SK-N-SH (cell line): ENCODE measurements around the gene MYO15B. TPM values are rescaled to one million over a fixed set of nuclear protein-coding genes. Genes with fewer than 3 reads are reported as not detected.

Experiments used
- CTCF ChIA-PET: fragments of 300-600, 350-600 bp; formaldehyde crosslinking; extraction: SDS; loops from one replicate; lab custom pipeline; 2021; lab: Yijun Ruan, JAX
- POLR2A ChIA-PET: fragments of 350-600 bp; sonication (Branson Sonifier 250); formaldehyde crosslinking; extraction: SDS; loops from one replicate; lab custom pipeline; 2020; ENCODE audit warnings: antibody characterized with exemption, inconsistent platforms; lab: Yijun Ruan, JAX
- DNase-seq: peaks from one replicate; pipeline ENCODE4 v3.0.0; 2012
- H2AFZ ChIP-seq: fragments of 200-600 bp; sonication (generic); 2 replicates; pipeline ENCODE4 v1.8.1; 2016; ENCODE audit warnings: antibody characterized with exemption, mild to moderate bottlenecking, low read depth
- H3F3A ChIP-seq: fragments of 200-600 bp; sonication (generic); replicated peaks from 2 replicates; pipeline ENCODE3; 2016; ENCODE audit warnings: antibody characterized with exemption, mild to moderate bottlenecking; ENCODE audit not compliant: insufficient read depth
- H3K27ac ChIP-seq, 2 experiments: fragments of 200-500 bp in 1 of 2; fragments of 200-600 bp in 1 of 2; sonication (Bioruptor generic) in 1 of 2; sonication (generic), shearing (Covaris generic) in 1 of 2; 2 replicates each; pipeline versions ENCODE4 v1.5.1 to v1.6.1; 2014 to 2016; ENCODE audit warnings: low read depth in 2 of 2, inconsistent platforms in 1 of 2, low read length in 1 of 2, mild to moderate bottlenecking in 1 of 2, mixed read lengths in 1 of 2
- H3K27me3 ChIP-seq: fragments of 200-600 bp; sonication (generic), shearing (Covaris generic); 2 replicates; pipeline ENCODE4 v1.6.1; 2016; ENCODE audit warnings: mixed run types; ENCODE audit not compliant: insufficient read depth
- H3K36me3 ChIP-seq, 2 experiments: fragments of 200-500 bp in 1 of 2; fragments of 200-600 bp in 1 of 2; sonication (Bioruptor generic) in 1 of 2; sonication (generic) in 1 of 2; replicated peaks in 1 of 2; 2 replicates each; pipeline versions ENCODE3 to v1.5.1; 2014 to 2016; ENCODE audit warnings: low read length in 1 of 2, mild to moderate bottlenecking in 1 of 2; ENCODE audit not compliant: insufficient read depth in 2 of 2, control insufficient read depth in 1 of 2
- H3K4me1 ChIP-seq, 2 experiments: fragments of 200-500 bp in 1 of 2; fragments of 200-600 bp in 1 of 2; sonication (Bioruptor generic) in 1 of 2; sonication (generic), shearing (Covaris generic) in 1 of 2; 2 replicates each; pipeline versions ENCODE4 v1.5.1 to v1.6.1; 2014 to 2016; ENCODE audit warnings: low read depth in 1 of 2, low read length in 1 of 2, mixed run types in 1 of 2; ENCODE audit not compliant: insufficient read depth in 2 of 2, control insufficient read depth in 1 of 2
- H3K4me2 ChIP-seq: fragments of 200-600 bp; sonication (generic), shearing (Covaris generic); 2 replicates; pipeline ENCODE4 v1.6.1; 2017; ENCODE audit warnings: mixed run types
- H3K4me3 ChIP-seq, 2 experiments: fragments of 200-500 bp in 1 of 2; fragments of 200-600 bp in 1 of 2; sonication (Bioruptor generic) in 1 of 2; sonication (generic), shearing (Covaris generic) in 1 of 2; 2 replicates each; pipeline versions ENCODE4 v1.5.1 to v1.8.1; 2014 to 2016; ENCODE audit warnings: low read depth in 2 of 2, inconsistent platforms in 1 of 2, low read length in 1 of 2, mild to moderate bottlenecking in 1 of 2, mixed read lengths in 1 of 2, moderate library complexity in 1 of 2
- H3K79me2 ChIP-seq: fragments of 200-600 bp; sonication (generic); 2 replicates; pipeline ENCODE4 v1.8.1; 2017; ENCODE audit warnings: mild to moderate bottlenecking; ENCODE audit not compliant: insufficient read depth
- H3K9ac ChIP-seq: fragments of 200-600 bp; sonication (generic); 2 replicates; pipeline ENCODE4 v1.6.1; 2017; ENCODE audit warnings: mixed run types
- H3K9me2 ChIP-seq: fragments of 200-600 bp; sonication (generic); 2 replicates; pipeline ENCODE4 v1.6.1; 2017; ENCODE audit warnings: mixed run types
- H3K9me3 ChIP-seq: fragments of 200-600 bp; sonication (generic); 2 replicates; pipeline ENCODE4 v1.6.1; 2017; ENCODE audit warnings: mixed run types, mild to moderate bottlenecking, moderate library complexity
- H4K20me1 ChIP-seq: fragments of 200-600 bp; sonication (generic); 2 replicates; pipeline ENCODE4 v1.6.1; 2017; ENCODE audit warnings: mild to moderate bottlenecking, mixed run types; ENCODE audit not compliant: insufficient read depth
- ELF1 ChIP-seq: IDR thresholded peaks from 2 replicates; pipeline ENCODE4 v1.4.0; 2012
- EZH2phosphoT487 ChIP-seq: fragments of 200-600 bp; sonication (generic); IDR thresholded peaks from 2 replicates; pipeline ENCODE4 v1.6.1; 2017; ENCODE audit warnings: low read depth, mixed run types, mild to moderate bottlenecking, antibody characterized with exemption, moderate library complexity, borderline replicate concordance
- FOXJ3 ChIP-seq: sonication (generic); formaldehyde crosslinking; IDR thresholded peaks from 2 replicates; pipeline ENCODE4 v1.5.1; 2020; ENCODE audit warnings: mild to moderate bottlenecking, missing genetic modification reagents
- FOXM1 ChIP-seq: IDR thresholded peaks from 2 replicates; pipeline ENCODE4 v1.4.0; 2012; ENCODE audit warnings: low read depth, mild to moderate bottlenecking
- GATA2 ChIP-seq: sonication (generic); formaldehyde crosslinking; IDR thresholded peaks from 2 replicates; pipeline ENCODE4 v1.5.0; 2020; ENCODE audit warnings: mild to moderate bottlenecking, missing genetic modification reagents
- MAX ChIP-seq: IDR thresholded peaks from 2 replicates; pipeline ENCODE4 v1.4.0; 2012; ENCODE audit warnings: low read depth
- MEF2A ChIP-seq: IDR thresholded peaks from 2 replicates; pipeline ENCODE4 v1.4.0; 2012; ENCODE audit warnings: low read depth, borderline replicate concordance
- MXI1 ChIP-seq: IDR thresholded peaks from 2 replicates; pipeline ENCODE4 v1.6.1; 2012; ENCODE audit warnings: mild to moderate bottlenecking, low read depth, low read length, improper control_type of control experiment
- NFIC ChIP-seq: IDR thresholded peaks from 2 replicates; pipeline ENCODE4 v1.4.0; 2012; ENCODE audit warnings: borderline replicate concordance
- POLR2AphosphoS5 ChIP-seq: IDR thresholded peaks from 2 replicates; pipeline ENCODE4 v1.6.1; 2012; ENCODE audit warnings: low read depth, low read length
- RCOR1 ChIP-seq: fragments of 150-350 bp; IDR thresholded peaks from 2 replicates; pipeline ENCODE4 v1.6.1; 2017; ENCODE audit warnings: antibody characterized with exemption, low read length
- RFX5 ChIP-seq: IDR thresholded peaks from 2 replicates; pipeline ENCODE4 v1.6.1; 2012; ENCODE audit warnings: mild to moderate bottlenecking, improper control_type of control experiment, low read length
- SIN3A ChIP-seq: IDR thresholded peaks from 2 replicates; pipeline ENCODE4 v1.6.1; 2012; ENCODE audit warnings: low read depth, mild to moderate bottlenecking, low read length, moderate library complexity, borderline replicate concordance
- YY1 ChIP-seq: IDR thresholded peaks from 2 replicates; pipeline ENCODE4 v1.4.0; 2012; ENCODE audit warnings: low read depth, mild to moderate bottlenecking
- WGBS: methylation state at CpG from one replicate; pipeline ENCODE4 v1.1.6; 2017; ENCODE audit warnings: low lambda C conversion rate; 5-methylcytosine and 5-hydroxymethylcytosine counted together
- polyA plus RNA-seq, 3 experiments: library from polyadenylated mRNA; depleted of rRNA; stranded (reverse); fragments of >200 nt; gene quantifications; 2 replicates each; pipeline ENCODE4 v1.2.3, GENCODE V29; 2012

The MYO15B gene
- polyA plus RNA-seq, 1 of the 3 experiments (the other 2 are of a cell fraction) = 10.3 TPM

- H3F3A ChIP-seq = no peaks in the 10 kb centered on the region
- no peaks in the 10 kb centered on the region for H3K9me3 ChIP-seq
- no peaks in the 10 kb centered on the region for H3K27me3 ChIP-seq
- ChIA-PET POLR2A (interaction anchor here (0.8 kb wide), 1 partner anchor 44 kb away, joined by 4 read pairs; the partner anchor contains the start of genes RECQL5 and SAP30BP), CTCF (interaction anchor here (1.2 to 37.9 kb wide), 5 partner anchors 12 to 128 kb away, joined by 3 to 1370 read pairs (median 43); partner anchors contain the start of genes GALK1 and SMIM5)
- no peak for DNase-seq
- no peak overlapping the region for H3K4me2 ChIP-seq
- H3K27ac ChIP-seq = no peak overlapping the region
- no peaks in the 10 kb centered on the region for H3K9me2 ChIP-seq
- H4K20me1 ChIP-seq = no peaks in the 10 kb centered on the region
- H2AFZ ChIP-seq = no peak overlapping the region
- peaks cover 0 to 15% of the 10 kb centered on the region in 2 experiments for H3K36me3 ChIP-seq
- H3K79me2 ChIP-seq = no peaks in the 10 kb centered on the region
- WGBS = 83% methylated on average over 9 of the region's 9 CpGs
- no peak overlapping the region for H3K4me3 ChIP-seq
- H3K9ac ChIP-seq = no peak overlapping the region
- no peak for TF ChIP-seq RFX5
- TF ChIP-seq YY1 = no peak
- no peak for TF ChIP-seq POLR2AphosphoS5
- no peak for TF ChIP-seq SIN3A
- TF ChIP-seq, all 33 proteins: peak for 0
- peaks cover 0 to 33% of the 10 kb centered on the region in 2 experiments; a peak in 1 of 4 replicates for H3K4me1 ChIP-seq
These were observed 35.8 kb downstream of the MYO15B start for GRCh38 chr17:75623386-75623785.

- H3K9me2 ChIP-seq = no peaks in the 10 kb centered on the region
- 46% methylated on average over 11 of the region's 12 CpGs for WGBS
- H3K36me3 ChIP-seq = peaks cover 0 to 21% of the 10 kb centered on the region in 2 experiments
- TF ChIP-seq POLR2AphosphoS5 = 0 out of 2 replicates have a peak, but pooled peaks have one; percentile 23
- no peak for TF ChIP-seq NFIC
- no peak overlapping the region for H3K4me3 ChIP-seq
- no peaks in the 10 kb centered on the region for H3K9me3 ChIP-seq
- H3K79me2 ChIP-seq = no peaks in the 10 kb centered on the region
- no peak overlapping the region for H2AFZ ChIP-seq
- H4K20me1 ChIP-seq = no peaks in the 10 kb centered on the region
- no peak for DNase-seq
- no peak overlapping the region for H3K9ac ChIP-seq
- no peak overlapping the region for H3K4me2 ChIP-seq
- ChIA-PET CTCF (interaction anchor here (1.1 to 37.9 kb wide), 7 partner anchors 10 to 127 kb away, joined by 3 to 1370 read pairs (median 8); partner anchors contain the start of genes GALK1 and SMIM5), POLR2A (interaction anchor here (0.8 kb wide), 1 partner anchor 43 kb away, joined by 4 read pairs; the partner anchor contains the start of genes RECQL5 and SAP30BP)
- H3K4me1 ChIP-seq = peaks cover 0 to 33% of the 10 kb centered on the region in 2 experiments; a peak in 1 of 4 replicates
- no peaks in the 10 kb centered on the region for H3K27me3 ChIP-seq
- H3K27ac ChIP-seq = no peak overlapping the region
- H3F3A ChIP-seq = no peaks in the 10 kb centered on the region
These were observed 36.4 kb downstream of the MYO15B start for GRCh38 chr17:75624021-75624420.

GRCh38 chr17:75624714-75625345 is 37.2 kb downstream of the MYO15B start:
- H3K4me1 ChIP-seq = peaks cover 0 to 32% of the 10 kb centered on the region in 2 experiments; a peak in 1 of 4 replicates
- 70% methylated on average over 9 of the region's 23 CpGs for WGBS
- H3K9ac ChIP-seq = no peak overlapping the region
- TF ChIP-seq FOXJ3 (no peak), MAX (no peak), GATA2 (CRISPR knock-in tag) (no peak), FOXM1 (no peak), EZH2phosphoT487 (no peak), NFIC (no peak), ELF1 (no peak), MEF2A (no peak), RCOR1 (no peak), YY1 (no peak), MXI1 (no peak)
- H3K27ac ChIP-seq = no peak overlapping the region
- no peak overlapping the region for H3K4me2 ChIP-seq
- no peak for DNase-seq
- H3K27me3 ChIP-seq = no peaks in the 10 kb centered on the region
- no peaks in the 10 kb centered on the region for H3K9me3 ChIP-seq
- H3K36me3 ChIP-seq = peaks cover 0 to 24% of the 10 kb centered on the region in 2 experiments
- no peaks in the 10 kb centered on the region for H3K9me2 ChIP-seq
- H2AFZ ChIP-seq = no peak overlapping the region
- no peak overlapping the region for H3K4me3 ChIP-seq
- POLR2A ChIA-PET = interaction anchor here (0.7 to 1.7 kb wide), 2 partner anchors 11 to 42 kb away, joined by 3 to 4 read pairs; partner anchors contain the start of genes RECQL5 and SAP30BP
- CTCF ChIA-PET = interaction anchor here (0.6 to 37.9 kb wide), 15 partner anchors 8 to 143 kb away, joined by 3 to 1370 read pairs (median 4); partner anchors contain the start of genes GALK1 and SMIM5
- no peaks in the 10 kb centered on the region for H4K20me1 ChIP-seq
- no peaks in the 10 kb centered on the region for H3F3A ChIP-seq
- H3K79me2 ChIP-seq = no peaks in the 10 kb centered on the region
